ENCODE results near the gene CATSPER1. TPM values are rescaled to one million over a fixed set of nuclear protein-coding genes. Genes with fewer than 3 reads are reported as not detected.

The CATSPER1 gene
- total RNA-seq, 1 donor, result not detected

DNA sequence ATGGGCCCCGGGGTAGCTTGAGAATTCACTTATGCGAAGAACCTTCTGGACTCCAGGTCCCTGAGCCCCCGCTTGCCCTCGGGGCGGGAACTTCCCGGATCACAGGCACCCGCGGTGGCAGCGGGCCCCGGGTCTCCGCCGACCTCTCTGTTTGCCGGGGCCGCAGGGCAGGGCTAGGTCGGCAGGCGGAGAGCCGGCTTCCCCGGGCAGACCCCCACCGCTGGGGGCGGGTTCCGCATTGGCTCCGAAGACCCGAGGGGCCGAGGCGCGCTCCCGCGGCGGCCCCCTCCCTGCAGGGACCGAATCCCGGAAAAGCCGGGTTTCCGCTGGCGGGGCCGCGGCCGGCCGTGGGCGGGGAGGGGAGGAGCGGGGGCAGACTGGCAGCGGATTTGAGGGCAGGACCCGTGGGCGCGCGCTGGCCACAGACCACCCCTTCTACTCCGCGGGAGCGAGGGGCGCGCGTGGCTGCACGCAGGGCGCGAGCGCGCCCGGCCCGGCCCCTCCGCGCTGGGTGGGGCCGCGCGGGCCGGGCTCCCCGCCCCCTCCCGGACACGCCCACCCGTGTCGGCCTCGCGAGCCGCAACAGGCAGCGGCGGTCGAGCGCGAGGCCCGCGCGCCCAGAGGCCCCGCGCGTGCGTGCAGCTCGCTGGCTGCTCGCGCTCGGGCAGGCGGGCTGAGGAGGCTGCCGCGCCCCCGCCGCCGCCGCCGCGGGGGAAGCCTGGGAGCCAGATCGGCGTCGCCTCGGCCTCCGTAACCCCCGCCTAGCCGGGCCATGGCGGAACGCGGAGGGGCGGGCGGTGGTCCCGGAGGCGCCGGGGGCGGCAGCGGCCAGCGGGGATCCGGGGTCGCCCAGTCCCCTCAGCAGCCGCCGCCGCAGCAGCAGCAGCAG lies 43.7 kb upstream of the CATSPER1 start, which contains the start of gene PACS1:
Gene PACS1 (plus strand): TSS at position 558 of the 889 bp plus-strand sequence. CDS start 215 bp downstream, at position 773.
- no peak for TF ChIP-seq CTCF (IDR thresholded peaks at IDR 0.05; ENCODE audit: extremely low read depth, low read depth, low read length)
- H3K4me1 ChIP-seq (ENCODE audit: insufficient read depth, low read length), result peaks cover 21% of the 10 kb centered on the region
- DNase-seq (ENCODE audit: insufficient read length, low spot score, missing footprints), result peak; percentile 99
- peaks cover 50% of the 10 kb centered on the region for H3K79me2 ChIP-seq (ENCODE audit: insufficient read depth, low read length)
- H3K4me3 ChIP-seq (ENCODE audit: insufficient read depth, low read length), result peak within 1 kb of the TSS; percentile 83
- H3K9me3 ChIP-seq (ENCODE audit: low read depth, low read length), result no peaks in the 10 kb centered on the region
- H3K4me2 ChIP-seq (ENCODE audit: insufficient read depth, low read length), result peak within 1 kb of the TSS; percentile 96
- H3K27me3 ChIP-seq (ENCODE audit: insufficient read depth, low read length), result no peaks in the 10 kb centered on the region
- peaks cover 56% of the 10 kb centered on the region for H3K36me3 ChIP-seq (ENCODE audit: insufficient read depth, low read length)
- H4K20me1 ChIP-seq (ENCODE audit: insufficient read depth, low read length), result peaks cover 20% of the 10 kb centered on the region
- peak within 1 kb of the TSS; percentile 95 for H3K27ac ChIP-seq (ENCODE audit: low read depth, low read length)
- peak within 1 kb of the TSS; percentile 69 for H2AFZ ChIP-seq (ENCODE audit: low read length)

GRCh38 chr11:66068923-66069714 lies 42.8 kb upstream of the CATSPER1 start:
- TF ChIP-seq CTCF (IDR thresholded peaks at IDR 0.05; ENCODE audit: extremely low read depth, low read depth, low read length), result peak; percentile 48
- peaks cover 50% of the 10 kb centered on the region for H3K79me2 ChIP-seq (ENCODE audit: insufficient read depth, low read length)
- H3K36me3 ChIP-seq (ENCODE audit: insufficient read depth, low read length), result peaks cover 59% of the 10 kb centered on the region
- peak overlapping the region; percentile 83 for H3K4me3 ChIP-seq (ENCODE audit: insufficient read depth, low read length)
- peak; percentile 95 for DNase-seq (ENCODE audit: insufficient read length, low spot score, missing footprints)
- H3K4me2 ChIP-seq (ENCODE audit: insufficient read depth, low read length), result peak overlapping the region; percentile 83
- H3K4me1 ChIP-seq (ENCODE audit: insufficient read depth, low read length), result peaks cover 21% of the 10 kb centered on the region
- H2AFZ ChIP-seq (ENCODE audit: low read length), result peak overlapping the region; percentile 69
- H3K9me3 ChIP-seq (ENCODE audit: low read depth, low read length), result no peaks in the 10 kb centered on the region
- peak overlapping the region; percentile 95 for H3K27ac ChIP-seq (ENCODE audit: low read depth, low read length)
- H3K27me3 ChIP-seq (ENCODE audit: insufficient read depth, low read length), result no peaks in the 10 kb centered on the region
- H4K20me1 ChIP-seq (ENCODE audit: insufficient read depth, low read length), result peaks cover 20% of the 10 kb centered on the region

DNA sequence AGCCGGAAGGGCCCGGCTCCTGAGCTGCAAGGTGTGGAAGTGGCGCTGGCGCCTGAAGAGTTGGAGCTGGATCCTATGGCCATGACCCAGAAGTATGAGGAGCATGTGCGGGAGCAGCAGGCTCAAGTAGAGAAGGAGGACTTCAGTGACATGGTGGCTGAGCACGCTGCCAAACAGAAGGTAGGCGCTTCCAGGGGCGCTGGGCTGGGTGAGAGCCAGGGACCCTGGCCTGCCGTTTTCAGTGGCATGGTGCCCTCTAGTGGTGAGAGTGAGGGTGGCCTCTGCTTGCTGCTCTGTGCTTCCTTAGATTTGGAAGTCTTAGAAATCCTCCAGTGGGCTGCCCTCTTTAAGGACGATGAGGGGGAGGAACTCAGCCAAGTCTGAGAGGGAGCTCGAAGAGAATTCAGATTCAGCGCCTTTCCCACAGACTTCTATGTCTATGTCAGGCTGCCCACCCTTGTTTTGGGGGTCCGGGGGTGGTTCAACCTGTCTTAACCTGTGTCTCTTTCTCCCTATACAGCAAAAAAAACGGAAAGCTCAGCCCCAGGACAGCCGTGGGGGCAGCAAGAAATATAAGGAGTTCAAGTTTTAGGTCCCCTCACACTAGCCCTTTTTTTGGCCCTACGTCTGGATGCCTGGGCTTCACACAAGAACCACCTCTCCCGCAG lies 42.0 kb upstream of the CATSPER1 start:
- H3K4me2 ChIP-seq (ENCODE audit: insufficient read depth, low read length), result peak overlapping the region; percentile 83
- peaks cover 60% of the 10 kb centered on the region for H3K36me3 ChIP-seq (ENCODE audit: insufficient read depth, low read length)
- H4K20me1 ChIP-seq (ENCODE audit: insufficient read depth, low read length), result peaks cover 20% of the 10 kb centered on the region

More for the DNA sequence above, 42.0 kb upstream of the CATSPER1 start:
- peak; percentile 82 for DNase-seq (ENCODE audit: insufficient read length, low spot score, missing footprints)
- Histone ChIP-seq H3K27me3 (ENCODE audit: insufficient read depth, low read length) (no peaks in the 10 kb centered on the region), H3K4me1 (ENCODE audit: insufficient read depth, low read length) (peaks cover 21% of the 10 kb centered on the region), H3K27ac (ENCODE audit: low read depth, low read length) (peak overlapping the region; percentile 95), H3K4me3 (ENCODE audit: insufficient read depth, low read length) (no peak overlapping the region), H2AFZ (ENCODE audit: low read length) (no peak overlapping the region), H3K79me2 (ENCODE audit: insufficient read depth, low read length) (peaks cover 48% of the 10 kb centered on the region), H3K9me3 (ENCODE audit: low read depth, low read length) (no peaks in the 10 kb centered on the region)
- TF ChIP-seq CTCF (IDR thresholded peaks at IDR 0.05; ENCODE audit: extremely low read depth, low read depth, low read length), result peak; percentile 93
